Activated CD4-positive, alpha-beta T cell treated with anti-CD3 and anti-CD28 coated beads, Interleukin-2, amount 50 U/mL, for 48 hours (primary cell): Measurements from ENCODE around the gene CYP4A11.
"Not testable (repeated sequence)": the region's sequence is repeated elsewhere in the genome, so short reads cannot be mapped to it uniquely, and the experiment has no call there.

Experiments used
- DNase-seq, 2 experiments: peaks; one replicate each; pipeline ENCODE4 v3.0.0-alpha.2; 2020

The CYP4A11 gene

DNA sequence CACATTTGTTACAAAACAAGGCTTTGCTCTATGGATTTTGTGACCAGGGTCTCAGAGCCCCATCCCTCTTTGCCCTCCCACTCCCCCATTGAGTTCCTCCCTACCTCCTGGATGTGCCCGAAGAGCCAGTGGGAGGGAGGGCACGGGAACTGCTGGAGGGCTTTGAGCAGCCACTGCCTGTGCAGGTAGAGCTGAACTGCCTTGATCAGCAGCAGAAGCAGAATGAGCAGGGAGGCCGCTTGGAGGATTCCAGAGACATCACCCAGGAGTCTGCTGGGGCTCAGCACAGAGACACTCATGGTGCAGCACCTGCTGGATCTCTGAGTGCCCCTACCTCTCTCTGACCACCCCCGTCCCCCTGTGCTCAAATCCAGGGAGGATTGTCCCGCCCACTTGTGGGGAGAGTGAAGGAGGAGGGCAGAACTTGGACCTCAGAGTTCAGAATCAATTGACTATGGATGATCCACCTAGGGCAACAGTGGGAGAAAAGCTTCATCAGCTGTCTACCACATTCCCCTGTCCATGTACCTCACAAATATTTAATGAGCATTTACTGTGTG is at the start of gene CYP4A11:
Gene CYP4A11, minus strand, starts transcription at position 342 of the 560 bp plus-strand sequence. Its CDS starts 43 bp downstream, at position 299.
- no peak for DNase-seq

- DNase-seq: not testable (repeated sequence)
Measured at GRCh38 chr1:46990541-46990940, 49.3 kb upstream of the CYP4A11 start.

DNA sequence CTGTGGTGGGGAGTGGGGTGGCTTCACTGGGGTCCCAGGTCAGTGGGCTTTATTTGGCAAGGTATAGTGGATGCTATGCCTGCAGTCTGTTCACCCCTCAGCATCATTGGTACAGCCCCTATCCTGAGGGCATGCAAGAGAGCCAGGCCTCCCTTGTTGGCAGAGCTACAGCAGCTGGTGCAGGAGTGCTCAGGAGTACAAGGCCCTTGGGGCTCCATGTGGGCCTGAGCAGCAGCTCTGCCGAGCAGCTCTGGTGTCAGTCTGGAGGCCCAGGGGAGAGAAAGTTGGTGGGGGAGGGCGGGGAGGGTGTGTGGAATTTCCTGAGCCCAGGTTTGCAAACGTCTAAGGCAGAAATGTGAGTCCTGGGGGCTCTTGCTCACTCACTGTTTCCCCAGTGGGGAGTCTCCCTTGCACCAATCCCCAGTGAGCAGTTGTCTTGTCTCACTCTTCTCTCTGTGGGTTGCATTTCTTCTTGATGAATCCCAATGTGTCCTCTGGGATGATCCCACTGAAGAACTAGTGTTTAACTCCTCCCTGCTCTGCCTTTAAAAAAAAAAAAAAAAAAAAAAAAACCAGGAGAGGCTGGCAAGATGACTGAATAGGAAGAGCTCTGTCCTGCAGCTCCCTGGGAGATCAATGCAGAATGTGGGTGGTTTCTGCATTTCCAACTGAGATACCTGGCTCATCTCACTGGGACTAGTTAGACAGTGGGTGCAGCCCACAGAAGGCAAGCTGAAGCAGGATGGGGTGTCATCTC is 42.7 kb upstream of the CYP4A11 start:
- no peak for DNase-seq

GRCh38 chr1:46983166-46983829 is 42.0 kb upstream of the CYP4A11 start:
- no peak for DNase-seq

DNA sequence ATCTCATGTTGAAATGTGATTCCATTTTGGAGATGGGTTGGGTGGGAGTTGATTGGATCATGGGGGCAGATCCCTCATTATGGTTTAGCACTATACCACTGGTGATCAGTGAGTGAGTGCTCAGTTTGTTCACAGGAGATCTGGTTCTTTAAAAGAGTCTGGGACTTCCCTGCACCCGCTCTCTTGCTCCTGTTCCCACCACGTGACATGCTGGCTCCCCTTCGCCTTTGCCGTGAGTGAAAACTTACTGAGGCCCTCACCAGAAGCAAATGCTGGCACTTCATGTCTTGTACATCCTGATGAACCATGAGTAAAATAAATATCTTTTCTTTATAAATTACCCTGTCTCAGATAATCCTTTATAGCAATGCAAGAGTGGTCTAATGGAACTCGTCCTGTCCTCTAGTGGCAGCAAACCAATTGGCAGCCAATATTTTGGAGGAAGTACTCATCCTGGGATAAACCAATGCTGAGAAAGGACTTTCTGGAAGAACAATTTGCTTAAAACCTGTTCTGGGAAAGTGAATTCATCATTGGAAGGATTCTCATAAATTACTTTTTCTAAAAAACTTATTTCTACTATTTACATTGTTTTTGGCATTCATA is 27.8 kb upstream of the CYP4A11 start:
- DNase-seq: no peak

DNA sequence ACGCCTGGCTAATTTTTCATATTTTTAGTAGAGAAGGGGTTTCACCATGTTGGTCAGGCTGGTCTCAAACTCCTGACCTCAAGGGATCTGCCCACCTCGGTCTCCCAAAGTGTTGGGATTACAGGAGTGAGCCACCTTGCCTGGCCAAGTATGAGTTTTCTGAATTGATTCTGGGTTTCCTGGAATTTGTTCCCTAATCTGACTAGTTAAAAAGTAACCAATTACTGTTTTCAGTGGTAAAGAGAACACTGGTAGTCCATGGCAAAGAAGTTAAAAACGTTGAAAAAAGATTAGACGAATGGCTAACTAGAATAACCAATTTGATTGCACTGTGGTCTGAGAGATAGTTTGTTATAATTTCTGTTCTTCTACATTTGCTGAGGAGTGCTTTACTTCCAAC is 21.0 kb upstream of the CYP4A11 start:
- DNase-seq: not testable (repeated sequence)

GRCh38 chr1:46961066-46961758 is 19.9 kb upstream of the CYP4A11 start:
- no peak for DNase-seq

- DNase-seq: no peak
Measured at GRCh38 chr1:46960250-46960649, 19.0 kb upstream of the CYP4A11 start.

DNA sequence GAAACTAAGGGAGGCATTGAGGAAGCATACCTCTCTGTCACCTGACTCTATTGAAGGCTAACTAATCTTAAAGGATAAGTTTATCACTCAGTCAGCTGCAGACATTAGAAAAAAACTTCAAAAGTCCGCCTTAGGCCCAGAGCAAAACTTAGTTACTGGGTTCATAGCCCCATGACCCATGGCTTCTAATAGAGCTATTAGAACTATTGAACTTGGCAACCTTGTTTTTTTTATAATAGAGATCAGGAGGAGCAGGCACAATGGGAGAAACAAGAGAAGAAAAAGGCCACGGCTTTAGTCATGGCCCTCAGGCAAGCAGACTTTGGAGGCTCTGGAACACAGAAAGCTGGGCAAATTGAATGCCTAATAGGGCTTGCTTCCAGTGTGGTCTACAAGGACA is 13.8 kb upstream of the CYP4A11 start:
- not testable (repeated sequence) for DNase-seq

DNA sequence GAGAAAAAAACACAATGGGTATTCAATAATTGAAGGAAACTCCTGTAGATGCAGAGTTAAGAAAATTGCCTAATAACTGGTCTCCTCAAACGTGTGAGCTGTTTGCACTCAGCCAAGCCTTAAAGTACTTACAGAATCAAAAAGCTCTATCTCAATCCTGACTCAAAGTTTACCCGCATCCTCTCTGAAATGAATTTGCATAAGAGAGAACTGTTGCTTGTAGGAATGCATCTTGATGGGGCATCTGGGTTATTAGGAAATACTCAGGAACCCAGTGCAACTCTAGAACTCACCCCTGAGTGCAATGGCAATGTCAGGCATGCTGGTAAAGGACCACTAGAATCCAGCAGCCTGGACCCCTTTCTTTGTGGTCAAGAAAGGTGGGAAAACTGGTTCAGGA is 12.6 kb upstream of the CYP4A11 start:
- DNase-seq: not testable (repeated sequence)

- not testable (repeated sequence) for DNase-seq
Measured at GRCh38 chr1:46949417-46949666, 8.1 kb upstream of the CYP4A11 start.

- DNase-seq: no peak
Measured at GRCh38 chr1:46948629-46949416, 7.5 kb upstream of the CYP4A11 start.

DNA sequence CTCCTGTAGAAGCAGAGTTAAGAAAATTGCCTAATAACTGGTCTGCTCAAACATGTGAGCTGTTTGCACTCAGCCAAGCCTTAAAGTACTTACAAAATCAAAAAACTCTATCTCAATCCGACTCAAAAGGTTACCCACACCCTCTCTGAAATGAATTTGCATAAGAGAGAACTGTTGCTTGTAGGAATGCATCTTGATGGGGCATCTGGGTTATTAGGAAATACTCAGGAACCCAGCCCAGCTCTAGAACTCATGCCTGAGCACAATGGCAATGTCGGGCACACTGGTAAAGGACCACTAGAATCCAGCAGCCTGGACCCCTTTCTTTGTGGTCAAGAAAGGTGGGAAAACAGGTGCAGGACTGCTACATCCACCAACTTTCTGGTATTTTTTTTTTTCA is 6.4 kb upstream of the CYP4A11 start:
- not testable (repeated sequence) for DNase-seq

DNA sequence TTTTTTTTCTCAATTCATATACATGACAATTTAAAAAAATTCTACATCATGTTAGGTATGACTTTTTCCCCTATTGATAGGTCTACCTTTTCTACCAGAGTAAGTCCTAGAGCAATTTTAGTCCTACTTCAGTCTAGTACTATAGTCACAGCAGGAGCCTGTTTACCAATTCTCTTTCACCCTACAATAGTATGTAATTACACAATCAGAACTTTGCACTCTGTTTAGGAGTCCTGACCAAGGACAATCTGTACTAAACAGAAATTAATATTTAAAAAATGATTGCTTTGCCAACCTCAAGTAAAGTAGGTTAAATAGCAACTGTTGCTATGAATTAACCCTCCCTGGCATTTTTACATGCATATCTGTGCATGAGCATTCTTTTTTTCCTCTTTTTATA is 810 bp upstream of the CYP4A11 start:
- DNase-seq: no peak

DNA sequence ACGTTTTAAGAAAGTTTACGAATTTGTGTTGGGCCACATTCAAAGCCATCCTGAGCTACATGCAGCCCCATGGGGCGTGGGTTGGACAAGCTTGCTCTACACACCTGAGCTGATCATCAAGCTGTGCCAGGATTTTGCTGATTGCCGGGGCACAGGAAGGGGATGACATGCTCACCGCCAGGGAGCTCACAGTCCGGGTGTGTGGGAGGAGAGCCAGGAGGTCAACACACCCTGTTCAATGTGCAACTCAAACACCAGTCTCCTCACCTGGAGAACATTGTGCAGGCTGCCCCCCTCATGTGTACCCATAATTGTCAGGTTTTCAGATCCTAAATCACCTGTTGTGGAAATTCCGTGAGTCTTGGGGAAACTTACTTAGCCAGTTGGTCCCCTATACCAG is 969 bp downstream of the CYP4A11 start:
- no peak for DNase-seq

- DNase-seq: no peak
Measured at GRCh38 chr1:46937270-46937669, 4.0 kb downstream of the CYP4A11 start.

DNA sequence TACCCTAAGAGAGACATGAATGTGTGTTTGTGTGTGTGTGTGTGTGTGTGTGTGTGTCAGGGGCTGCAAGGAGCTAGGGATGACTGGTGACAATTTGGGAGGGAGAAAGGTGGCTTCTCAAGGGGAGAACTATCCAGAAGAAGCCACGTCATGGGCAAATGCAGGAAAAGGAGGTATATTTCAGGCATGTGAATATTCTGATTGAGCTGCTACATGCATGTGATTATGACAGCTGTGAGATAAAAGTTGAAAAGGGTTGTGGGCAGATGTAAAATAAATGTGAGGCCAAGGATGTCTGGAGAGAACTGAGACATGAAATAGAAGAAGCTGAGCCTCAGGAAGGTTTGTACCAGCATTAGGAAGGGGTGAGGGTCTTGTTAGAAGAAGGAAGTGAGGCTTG is 4.5 kb downstream of the CYP4A11 start:
- no peak for DNase-seq

GRCh38 chr1:46934852-46935251 is 6.4 kb downstream of the CYP4A11 start:
- DNase-seq: not testable (repeated sequence)

DNA sequence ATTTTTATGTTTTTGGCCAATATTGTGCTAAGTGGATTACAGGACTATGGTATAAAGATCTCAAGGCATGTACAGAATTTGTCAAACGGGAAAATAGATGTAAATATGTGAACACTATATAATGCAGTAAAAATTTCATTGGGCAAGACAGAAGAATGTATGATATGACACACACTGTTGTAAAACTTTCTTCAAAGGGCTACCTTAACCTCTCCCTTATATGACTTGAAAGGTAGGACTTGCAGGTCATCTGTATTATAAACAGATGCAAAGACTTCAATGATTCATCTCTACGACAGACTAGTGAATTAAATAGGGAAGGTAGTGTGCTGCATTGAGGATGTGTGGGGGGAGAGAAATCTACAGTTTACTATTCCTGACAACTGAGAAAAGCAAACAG is 9.3 kb downstream of the CYP4A11 start:
- not testable (repeated sequence) for DNase-seq

- DNase-seq: no peak
Measured at GRCh38 chr1:46931151-46931550, 10.1 kb downstream of the CYP4A11 start.

DNA sequence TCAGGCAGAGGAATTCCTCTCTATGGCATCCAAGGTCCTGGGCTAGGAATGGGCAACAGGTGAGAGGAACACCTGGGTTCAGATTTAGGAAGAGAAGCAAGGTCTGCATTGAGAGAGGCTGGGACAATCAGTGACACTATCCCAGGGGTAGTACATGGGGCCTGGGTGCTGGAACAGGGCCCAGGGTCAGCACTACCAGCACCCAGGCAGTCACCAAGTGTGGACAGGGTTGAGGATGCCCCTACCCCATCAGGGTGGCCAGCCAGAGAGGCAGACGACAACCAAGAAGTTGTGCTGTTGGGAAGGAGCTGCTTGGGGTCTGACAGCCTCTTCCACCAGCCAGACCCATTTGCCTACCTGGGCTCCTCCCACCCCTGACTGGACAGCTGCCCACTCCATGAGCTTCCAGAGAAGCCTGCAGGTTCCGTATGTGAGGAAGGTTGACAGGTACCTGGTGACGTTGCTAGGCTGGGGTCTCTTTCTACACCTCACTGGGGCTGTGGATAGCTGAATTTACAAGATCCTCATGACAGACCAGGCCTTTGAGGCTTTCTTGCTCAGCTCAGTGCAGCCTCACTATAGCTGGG is 13.9 kb downstream of the CYP4A11 start:
- DNase-seq: no peak

GRCh38 chr1:46910790-46911189 is 30.5 kb downstream of the CYP4A11 start:
- DNase-seq: no peak
